Measurements from ENCODE around the gene SMIM32.

- TF ChIP-seq BHLHE40 (IDR thresholded peaks at IDR 0.05; ENCODE audit: low read length) = no peak
- TF ChIP-seq EP300 (IDR thresholded peaks at IDR 0.05; ENCODE audit: low read length) = no peak
- no peak for TF ChIP-seq POLR2A (conservative IDR thresholded peaks at IDR 0.05)
- TF ChIP-seq ZBTB7A (IDR thresholded peaks at IDR 0.05; ENCODE audit: borderline replicate concordance, control insufficient read depth, low read depth, low read length) = no peak
- no peak for TF ChIP-seq CHD2 (IDR thresholded peaks at IDR 0.05; ENCODE audit: low read depth, low read length)
- no peak for TF ChIP-seq ZKSCAN8 (CRISPR knock-in tag; IDR thresholded peaks at IDR 0.05)
- no peak for TF ChIP-seq ZNF551 (CRISPR knock-in tag; IDR thresholded peaks at IDR 0.05)
- TF ChIP-seq JUN (IDR thresholded peaks at IDR 0.05; ENCODE audit: borderline replicate concordance, low read depth, low read length) = no peak
- TF ChIP-seq JUN (CRISPR knock-in tag; IDR thresholded peaks at IDR 0.05; ENCODE audit: borderline replicate concordance) = no peak
- TF ChIP-seq SIX5 (IDR thresholded peaks at IDR 0.05; ENCODE audit: borderline replicate concordance in 1 of 2, insufficient read depth in 1 of 2, low read depth in 1 of 2, low read length in 2 of 2) = no peak
- no peak for TF ChIP-seq USF1 (CRISPR knock-in tag; IDR thresholded peaks at IDR 0.05)
- TF ChIP-seq MTA3 (IDR thresholded peaks at IDR 0.05; ENCODE audit: borderline replicate concordance) = no peak
- no peak for TF ChIP-seq THRB (CRISPR knock-in tag; conservative IDR thresholded peaks at IDR 0.05)
These were observed 9.7 kb upstream of the SMIM32 start for GRCh38 chr5:136202469-136203205.

Measured in K562 (cell line).